NCI-H510A treated with DMSO at 0.1 percent for 48 hours (cell line): ENCODE results near the gene STIMATE.

ENCODE experiments used
- DNase-seq: peaks from one replicate; lab custom pipeline; 2025; lab: John Stamatoyannopoulos, UW

The STIMATE gene

GRCh38 chr3:52866427-52866826 is 30.9 kb downstream of the STIMATE start:
- no peak for DNase-seq

GRCh38 chr3:52865994-52866393 is 31.4 kb downstream of the STIMATE start:
- no peak for DNase-seq

GRCh38 chr3:52860424-52860768 is 37.0 kb downstream of the STIMATE start:
- DNase-seq = no peak

GRCh38 chr3:52859686-52860423 is 37.5 kb downstream of the STIMATE start:
- DNase-seq = no peak

GRCh38 chr3:52857864-52858263 is 39.5 kb downstream of the STIMATE start:
- DNase-seq = no peak

- DNase-seq = no peak
These were observed 40.2 kb downstream of the STIMATE start for GRCh38 chr3:52857133-52857532.

- DNase-seq = no peak
These were observed 40.7 kb downstream of the STIMATE start for GRCh38 chr3:52856666-52857065.

GRCh38 chr3:52854013-52854412 is 43.3 kb downstream of the STIMATE start:
- DNase-seq = no peak

GRCh38 chr3:52852419-52852818 is 44.9 kb downstream of the STIMATE start:
- DNase-seq = no peak

- DNase-seq = peak; percentile 30
These were observed 46.0 kb downstream of the STIMATE start for GRCh38 chr3:52851348-52851747.

- no peak for DNase-seq
These were observed 47.7 kb downstream of the STIMATE start for GRCh38 chr3:52849656-52850055.

GRCh38 chr3:52848617-52849016 is 48.7 kb downstream of the STIMATE start:
- no peak for DNase-seq

GRCh38 chr3:52847726-52848125 is 49.6 kb downstream of the STIMATE start:
- DNase-seq = no peak

GRCh38 chr3:52847241-52847640 is 50.1 kb downstream of the STIMATE start:
- no peak for DNase-seq

GRCh38 chr3:52846432-52846965 is 50.8 kb downstream of the STIMATE start:
- peak; percentile 39 for DNase-seq

GRCh38 chr3:52845691-52846431 is 51.5 kb downstream of the STIMATE start:
- DNase-seq = no peak

GRCh38 chr3:52845157-52845556 is 52.2 kb downstream of the STIMATE start:
- DNase-seq = peak; percentile 36

GRCh38 chr3:52844290-52844975 is 52.9 kb downstream of the STIMATE start:
- DNase-seq = no peak

GRCh38 chr3:52843881-52844280 is 53.5 kb downstream of the STIMATE start:
- DNase-seq = no peak

GRCh38 chr3:52843108-52843865 is 54.1 kb downstream of the STIMATE start:
- no peak for DNase-seq

- DNase-seq = no peak
These were observed 54.9 kb downstream of the STIMATE start for GRCh38 chr3:52842424-52842823.

- DNase-seq = no peak
These were observed 55.4 kb downstream of the STIMATE start for GRCh38 chr3:52841981-52842340.
